Measurements from ENCODE around the gene ATXN7.
A peak's percentile ranks its signal among the peaks of the same experiment; 100 is the strongest.

ATXN7 gene, protein sequence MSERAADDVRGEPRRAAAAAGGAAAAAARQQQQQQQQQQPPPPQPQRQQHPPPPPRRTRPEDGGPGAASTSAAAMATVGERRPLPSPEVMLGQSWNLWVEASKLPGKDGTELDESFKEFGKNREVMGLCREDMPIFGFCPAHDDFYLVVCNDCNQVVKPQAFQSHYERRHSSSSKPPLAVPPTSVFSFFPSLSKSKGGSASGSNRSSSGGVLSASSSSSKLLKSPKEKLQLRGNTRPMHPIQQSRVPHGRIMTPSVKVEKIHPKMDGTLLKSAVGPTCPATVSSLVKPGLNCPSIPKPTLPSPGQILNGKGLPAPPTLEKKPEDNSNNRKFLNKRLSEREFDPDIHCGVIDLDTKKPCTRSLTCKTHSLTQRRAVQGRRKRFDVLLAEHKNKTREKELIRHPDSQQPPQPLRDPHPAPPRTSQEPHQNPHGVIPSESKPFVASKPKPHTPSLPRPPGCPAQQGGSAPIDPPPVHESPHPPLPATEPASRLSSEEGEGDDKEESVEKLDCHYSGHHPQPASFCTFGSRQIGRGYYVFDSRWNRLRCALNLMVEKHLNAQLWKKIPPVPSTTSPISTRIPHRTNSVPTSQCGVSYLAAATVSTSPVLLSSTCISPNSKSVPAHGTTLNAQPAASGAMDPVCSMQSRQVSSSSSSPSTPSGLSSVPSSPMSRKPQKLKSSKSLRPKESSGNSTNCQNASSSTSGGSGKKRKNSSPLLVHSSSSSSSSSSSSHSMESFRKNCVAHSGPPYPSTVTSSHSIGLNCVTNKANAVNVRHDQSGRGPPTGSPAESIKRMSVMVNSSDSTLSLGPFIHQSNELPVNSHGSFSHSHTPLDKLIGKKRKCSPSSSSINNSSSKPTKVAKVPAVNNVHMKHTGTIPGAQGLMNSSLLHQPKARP

DNA sequence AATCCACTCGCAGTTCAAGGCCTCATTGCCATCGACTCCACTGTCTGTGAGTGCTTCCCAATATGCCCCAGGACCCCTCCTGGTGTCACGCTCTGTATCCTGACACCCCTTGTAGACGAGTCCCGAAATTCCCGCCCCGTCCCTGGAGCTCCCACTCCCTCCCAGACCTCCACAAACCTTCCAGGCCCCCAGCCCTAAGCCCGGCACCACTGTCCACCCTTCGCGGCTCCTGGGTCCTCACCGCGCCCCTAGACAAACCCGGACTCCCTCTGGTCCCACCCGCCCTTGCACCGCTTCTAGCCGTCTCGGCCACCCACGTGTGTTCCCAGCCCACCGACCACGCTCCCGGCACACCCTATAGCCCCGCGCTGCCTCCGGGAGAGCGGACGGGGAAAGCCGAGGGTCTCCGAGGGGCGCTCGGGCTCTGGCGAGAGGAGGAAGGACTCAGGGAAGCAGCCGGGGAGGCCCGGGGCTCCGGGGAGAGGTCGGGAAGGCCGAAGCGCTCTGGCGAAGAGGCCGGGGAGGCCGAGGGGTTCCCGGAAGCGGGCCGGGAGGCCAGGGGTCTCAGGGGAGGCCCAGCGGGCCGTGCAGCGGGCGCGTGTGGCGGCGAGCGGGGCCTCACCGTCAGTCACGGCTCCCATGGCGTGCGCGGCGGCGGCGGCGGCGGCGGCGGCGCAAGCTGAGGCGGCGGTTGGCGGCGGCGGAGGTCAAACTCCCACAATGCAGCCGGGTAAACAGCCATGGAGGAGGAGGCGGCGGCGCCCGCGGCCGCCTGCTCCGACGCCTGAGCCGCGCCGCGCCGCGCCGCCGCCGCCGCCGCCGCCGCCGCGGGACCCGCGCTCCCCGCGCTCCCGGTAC lies at the start of gene ATXN7, which contains the start of gene THOC7:
TSS of gene ATXN7 (plus strand) at position 718 of the 858 bp plus-strand sequence. CDS start 48,732 bp downstream, outside the sequence.
TSS of gene THOC7 (minus strand) at position 656 of the 858 bp plus-strand sequence. CDS start at position 641, 15 bp downstream.
- DNase-seq, result peak; percentile 71

DNA sequence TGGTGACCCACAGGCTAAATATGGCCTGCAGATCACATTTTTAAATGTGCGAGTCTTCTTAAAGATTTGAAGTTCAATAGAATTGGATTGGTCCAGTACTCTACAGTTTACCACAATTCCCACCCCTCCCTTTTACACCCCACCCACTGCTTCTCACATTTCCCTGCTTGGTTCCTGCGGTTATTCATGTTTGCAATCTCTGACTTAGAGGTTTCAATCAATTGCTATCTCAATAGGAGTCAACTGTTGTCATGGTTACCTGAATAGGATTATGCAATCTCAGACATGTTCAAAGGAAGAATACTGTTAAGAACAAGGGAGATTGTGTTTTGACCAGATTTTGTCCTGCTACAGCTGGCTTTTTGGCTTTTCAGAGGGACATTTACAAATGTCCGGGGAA lies 49.4 kb upstream of the ATXN7 start:
- no peak for DNase-seq

DNA sequence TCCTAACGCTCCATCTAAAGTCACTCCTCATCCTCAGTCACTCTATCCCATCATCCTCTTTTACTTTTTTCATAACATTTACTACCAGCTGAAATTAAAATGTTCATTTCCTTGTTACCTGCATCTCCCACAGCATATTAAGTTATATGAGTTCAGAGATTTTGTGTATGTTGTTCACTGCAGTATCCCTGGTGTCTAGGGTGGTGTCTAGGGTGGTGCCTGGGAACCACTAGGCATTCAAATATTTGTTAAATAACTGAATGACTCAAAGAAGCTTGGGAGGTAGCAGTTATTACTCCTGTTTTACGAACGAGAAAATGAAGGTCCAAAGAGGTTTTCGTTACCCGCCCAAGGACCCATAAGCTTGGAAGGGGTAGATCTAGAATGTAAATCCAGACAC lies 46.4 kb upstream of the ATXN7 start:
- no peak for DNase-seq

DNA sequence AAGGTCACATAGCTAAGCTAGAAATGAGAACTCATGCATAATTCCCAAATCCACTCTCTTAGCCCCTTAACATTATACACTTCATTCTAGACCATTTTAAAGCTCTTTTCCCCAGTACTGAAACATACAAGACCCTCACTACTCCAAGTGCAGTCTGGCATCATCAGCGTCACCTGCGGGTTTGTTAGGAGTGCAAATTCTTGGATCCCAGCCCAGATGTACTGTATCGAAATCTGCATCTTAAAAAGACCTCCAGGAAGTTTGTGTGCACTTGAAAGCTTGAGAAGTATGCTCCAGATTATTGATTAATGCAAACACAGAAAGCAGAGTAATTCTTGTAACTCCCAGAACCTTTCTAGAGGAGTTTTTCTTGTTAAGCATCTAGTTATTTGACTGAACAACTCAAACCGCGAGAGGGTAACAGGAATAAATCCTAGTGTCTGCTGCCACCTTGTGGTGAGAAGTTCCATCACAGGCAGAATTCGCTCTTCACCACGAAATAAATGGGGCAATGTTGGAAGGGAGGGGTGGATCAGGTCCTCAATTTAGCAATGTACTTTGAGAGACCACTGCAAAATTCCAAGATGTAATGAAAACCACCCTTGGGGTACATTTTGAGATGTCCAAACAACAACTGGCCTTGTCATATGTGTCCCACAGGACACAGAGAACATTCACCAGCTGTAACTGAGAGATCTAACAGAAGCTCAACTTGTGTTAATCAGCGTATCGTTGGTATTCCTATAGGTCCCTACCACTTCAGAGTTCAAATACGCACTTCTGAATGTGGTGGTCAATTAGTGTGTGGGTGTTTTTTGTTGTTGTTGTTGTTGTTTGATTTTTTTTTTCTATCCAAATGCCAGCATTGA lies 45.2 kb upstream of the ATXN7 start:
- peak; percentile 72 for DNase-seq

DNA sequence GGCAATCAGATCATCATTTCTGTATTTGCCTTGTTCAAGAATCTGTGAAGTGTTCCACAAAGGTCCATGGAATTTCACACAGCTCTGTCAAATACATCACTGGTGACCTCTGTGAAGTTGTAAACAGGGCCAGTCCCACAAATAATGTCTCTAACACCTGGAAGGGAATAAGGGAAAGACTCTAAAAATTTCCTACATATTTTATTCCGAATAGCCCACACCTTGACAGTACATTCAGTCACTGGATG lies 44.6 kb upstream of the ATXN7 start, which contains the start of gene C3orf49:
TSS of gene C3orf49 (plus strand) at position 149 of the 248 bp plus-strand sequence. CDS start 173 bp downstream, outside the sequence.
- no peak for DNase-seq

DNA sequence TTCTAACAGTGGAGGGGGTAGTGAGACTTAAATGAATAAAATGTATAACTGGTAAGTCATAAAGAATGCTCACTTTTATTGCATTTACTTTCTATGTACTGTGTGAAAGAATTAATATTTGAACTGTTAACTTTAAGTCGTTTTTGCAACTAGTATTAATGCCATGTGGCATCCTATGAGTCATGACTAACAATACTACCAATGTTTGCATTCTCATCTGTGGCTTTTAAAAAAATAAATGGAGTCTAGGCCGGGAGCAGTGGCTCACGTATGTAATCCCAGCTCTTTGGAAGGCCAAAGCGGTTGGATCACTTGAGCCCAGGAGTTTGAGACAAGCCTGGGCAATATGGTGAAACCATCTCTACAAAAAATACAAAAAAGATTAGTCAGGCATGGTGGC lies 39.4 kb upstream of the ATXN7 start:
- no peak for DNase-seq

DNA sequence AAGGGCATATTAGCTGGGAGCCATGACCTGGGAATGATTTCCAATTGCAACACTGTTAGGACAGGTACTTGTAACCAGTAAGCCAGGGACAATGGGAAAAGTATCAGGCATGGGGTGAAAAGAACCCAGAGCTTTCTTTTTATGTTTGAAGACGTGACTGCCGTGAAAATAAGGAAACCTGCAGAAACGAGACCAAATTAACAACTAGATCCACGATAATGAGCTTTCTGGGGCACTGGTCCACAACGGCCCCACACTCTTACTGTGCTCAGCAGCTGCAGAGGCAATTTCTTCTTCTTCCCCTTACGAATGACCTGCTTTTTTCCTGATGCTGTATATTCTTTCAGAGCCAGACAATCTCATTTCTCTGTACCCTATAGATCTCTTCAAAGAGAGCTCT lies 33.1 kb upstream of the ATXN7 start:
- no peak for DNase-seq

DNA sequence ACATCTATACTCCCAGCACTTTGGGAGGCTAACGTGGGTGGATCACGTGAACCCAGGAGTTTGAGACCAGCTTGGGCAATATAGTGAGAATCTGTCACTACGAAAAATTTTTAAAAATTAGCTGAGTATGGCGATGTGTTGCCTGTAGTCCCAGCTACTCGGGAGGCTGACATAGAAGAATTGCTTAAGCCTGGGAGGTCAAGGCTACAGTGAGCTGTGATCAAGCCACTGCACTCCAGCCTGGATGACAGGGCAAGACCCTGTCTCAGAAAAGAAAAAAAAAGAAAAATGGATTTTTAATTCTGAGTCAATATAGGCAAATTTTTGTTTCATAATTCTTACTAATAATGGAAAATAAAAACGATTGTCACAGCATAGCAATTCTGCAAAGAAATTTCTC lies 31.3 kb upstream of the ATXN7 start:
- no peak for DNase-seq

DNA sequence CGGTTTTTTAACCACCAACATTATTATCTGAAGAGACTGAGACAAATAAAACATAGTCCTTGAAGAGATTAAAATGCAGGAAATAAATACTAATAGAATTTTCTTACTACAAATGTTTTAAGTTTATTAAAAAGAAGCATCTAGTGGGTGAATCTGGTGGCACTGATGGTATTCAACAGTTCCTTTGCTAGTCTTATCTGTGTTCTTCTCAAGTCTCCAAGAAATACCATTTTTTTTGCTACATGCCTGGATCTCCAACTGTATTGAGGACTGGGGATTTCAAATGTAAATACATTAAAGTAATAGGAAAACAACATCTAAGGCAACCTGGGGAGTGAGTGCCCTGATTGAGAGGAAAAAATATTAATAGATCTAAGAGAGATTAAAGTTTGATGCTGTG lies 22.0 kb upstream of the ATXN7 start:
- DNase-seq, result no peak

DNA sequence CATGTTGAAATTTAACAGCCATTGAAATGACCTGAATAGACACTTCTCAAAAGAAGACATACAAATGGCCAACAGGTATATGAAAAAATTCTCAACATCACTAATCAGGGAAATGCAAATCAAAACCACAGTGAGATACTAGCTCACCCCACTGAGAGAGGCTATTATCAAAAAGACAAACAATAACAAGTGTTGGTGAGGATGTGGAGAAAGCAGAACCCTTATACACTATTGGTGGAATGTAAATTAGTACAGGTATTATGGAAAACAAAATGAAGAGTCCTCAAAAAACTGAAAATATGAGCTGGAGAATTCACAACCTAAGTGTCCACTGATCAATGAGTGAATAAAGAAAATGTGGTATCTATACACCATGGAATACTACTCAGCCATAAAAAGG lies 21.5 kb upstream of the ATXN7 start:
- no peak for DNase-seq

DNA sequence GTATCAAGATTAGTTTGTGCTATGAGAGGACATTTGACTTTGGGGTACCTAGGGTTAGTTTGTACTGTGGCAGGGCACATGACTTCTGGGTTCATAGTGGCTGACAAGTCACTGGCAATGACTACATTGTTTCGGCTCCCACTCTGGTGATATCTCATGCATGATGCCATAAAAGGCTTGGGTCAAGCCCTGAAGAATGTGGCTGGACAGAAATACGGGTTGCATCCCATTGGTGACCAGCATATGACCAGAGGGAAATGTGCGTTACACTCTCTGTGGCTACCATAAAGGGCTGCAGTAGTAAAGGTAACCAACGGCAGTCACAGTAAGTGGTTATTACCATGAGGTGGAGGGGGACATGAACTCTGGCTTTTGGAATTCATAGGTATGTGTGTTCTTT lies 18.5 kb upstream of the ATXN7 start:
- no peak for DNase-seq

DNA sequence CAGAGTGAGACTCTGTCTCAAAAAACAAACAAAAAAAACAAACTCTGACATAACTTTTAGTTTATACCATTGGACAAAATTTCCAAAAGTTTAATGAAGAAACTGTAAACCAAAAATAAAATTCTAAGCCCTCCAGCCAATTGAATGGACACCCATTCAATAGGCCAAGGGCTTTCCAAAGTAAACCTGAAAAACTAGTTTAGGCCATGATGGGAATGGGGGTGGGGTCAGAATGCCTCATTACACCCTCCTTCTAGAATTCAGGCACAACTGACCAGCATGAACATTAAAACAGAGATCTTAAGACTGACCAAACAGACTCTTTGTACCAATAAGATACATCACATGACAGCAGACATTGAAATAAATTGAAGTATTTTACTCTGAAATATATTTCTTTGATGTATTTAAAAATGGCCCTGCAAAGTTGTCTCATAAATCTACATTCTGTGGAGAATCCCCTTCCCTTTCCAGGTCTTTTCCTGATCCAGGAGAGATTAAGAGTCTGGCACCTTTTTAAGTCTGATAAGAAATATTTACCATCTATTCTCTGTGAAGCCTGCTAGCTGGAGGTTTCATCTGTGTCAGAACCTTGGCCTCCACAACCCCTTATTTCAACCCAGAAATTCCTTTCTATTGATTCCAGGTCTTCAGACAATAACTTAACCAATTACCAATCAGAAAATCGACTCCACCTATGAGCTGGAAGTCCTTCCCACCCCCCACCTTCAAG lies 15.8 kb upstream of the ATXN7 start:
- DNase-seq, result no peak

DNA sequence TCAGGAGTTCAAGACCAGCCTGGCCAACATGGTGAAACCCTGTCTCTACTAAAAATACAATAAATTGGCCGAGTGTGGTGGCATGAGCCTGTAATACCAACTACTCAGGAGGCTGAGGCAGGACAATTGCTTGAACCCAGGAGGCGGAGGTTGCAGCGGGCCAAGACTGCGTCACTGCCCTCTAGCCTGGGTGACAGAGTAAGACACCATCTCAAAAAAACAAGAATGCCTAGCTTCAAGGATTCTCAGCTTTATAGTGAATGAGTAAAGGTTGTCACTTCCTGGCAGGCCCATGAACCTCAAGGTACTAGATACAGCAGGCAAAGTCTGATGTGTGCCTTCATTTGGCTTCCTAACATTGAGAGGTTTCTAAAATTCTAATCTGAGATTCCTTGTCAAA lies 14.5 kb upstream of the ATXN7 start:
- no peak for DNase-seq

DNA sequence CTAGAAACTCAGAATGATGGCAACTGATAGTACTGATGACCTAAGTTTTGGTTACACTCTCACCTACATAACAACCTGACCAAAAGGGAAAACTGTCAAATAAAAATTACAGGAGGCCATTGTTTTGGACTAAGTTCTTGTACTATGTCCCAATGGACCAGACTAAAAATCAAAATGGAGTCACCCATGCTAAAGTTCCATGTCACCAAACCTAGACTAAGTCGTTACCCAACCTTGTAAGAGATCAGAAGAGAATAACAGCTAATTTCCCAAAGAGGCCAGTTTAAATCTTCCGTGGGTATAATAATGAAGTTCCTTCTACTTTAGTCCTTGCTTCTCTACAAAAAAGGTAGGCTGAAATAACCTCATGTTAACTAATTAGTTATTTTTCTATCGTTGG lies 12.4 kb upstream of the ATXN7 start:
- DNase-seq, result no peak

DNA sequence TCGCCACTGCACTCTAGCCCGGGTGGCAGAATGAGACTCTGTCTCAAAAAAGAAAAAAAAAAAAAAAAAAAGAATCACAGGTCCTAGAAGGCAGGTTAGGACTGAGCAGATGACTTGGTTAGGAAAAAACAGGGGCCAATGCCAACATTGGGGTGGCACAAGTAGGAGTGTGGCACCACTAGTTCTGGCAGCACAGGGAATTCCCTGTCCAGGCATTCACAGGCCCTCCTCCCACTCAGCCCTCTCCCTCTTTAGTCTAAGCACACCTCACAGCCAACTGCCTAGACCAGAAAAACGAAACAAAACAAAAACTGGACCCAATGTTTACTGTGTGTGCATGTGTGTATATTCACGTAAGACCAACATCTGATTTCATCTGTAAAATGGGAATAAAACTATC lies 10.6 kb upstream of the ATXN7 start:
- DNase-seq, result no peak

DNA sequence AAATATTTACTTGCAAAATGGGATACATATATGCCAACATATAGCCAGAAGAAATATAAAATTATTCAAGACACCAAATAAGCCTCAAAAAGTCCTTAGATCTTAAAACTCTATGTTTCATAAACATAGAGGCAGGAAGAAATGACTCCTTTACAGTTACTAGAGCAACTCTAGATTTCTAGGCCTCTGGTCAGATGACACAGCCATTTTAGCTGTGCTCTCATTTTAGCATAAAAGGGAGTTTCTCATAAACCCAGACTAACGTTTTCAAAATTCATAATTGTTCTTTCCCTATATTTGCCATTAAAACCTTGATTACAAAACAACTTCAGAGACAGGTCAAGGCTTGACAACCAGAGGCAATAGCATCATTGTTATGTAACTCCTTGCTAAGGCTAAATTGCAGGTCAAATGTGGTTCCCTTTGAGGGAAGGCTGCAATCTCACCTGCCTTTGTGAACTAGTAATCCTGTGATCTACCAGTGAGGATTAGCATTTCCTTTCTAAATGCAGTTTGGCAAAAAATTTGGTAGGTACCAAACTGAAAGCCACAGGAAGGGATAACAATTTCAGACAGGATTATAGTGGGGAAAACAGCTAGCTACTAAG lies 8.2 kb upstream of the ATXN7 start:
- no peak for DNase-seq

DNA sequence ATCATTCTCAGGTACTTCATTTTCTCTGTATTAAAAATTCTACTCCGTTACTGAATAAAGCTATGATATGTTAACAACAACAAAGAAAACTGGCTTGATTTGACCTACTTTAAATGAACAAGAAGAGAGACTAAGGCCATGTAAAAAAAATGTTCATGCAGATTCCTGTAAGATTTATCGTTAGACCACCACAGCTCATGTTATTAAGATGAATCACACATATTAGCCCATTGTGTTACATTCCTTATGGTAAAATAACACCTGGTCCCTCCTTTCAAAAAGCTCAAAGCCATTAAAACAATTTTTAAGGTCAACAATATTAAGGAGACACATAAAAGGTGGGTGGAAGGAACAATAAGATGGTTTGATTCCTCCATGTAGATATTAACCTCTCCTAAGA lies 6.4 kb upstream of the ATXN7 start:
- no peak for DNase-seq

DNA sequence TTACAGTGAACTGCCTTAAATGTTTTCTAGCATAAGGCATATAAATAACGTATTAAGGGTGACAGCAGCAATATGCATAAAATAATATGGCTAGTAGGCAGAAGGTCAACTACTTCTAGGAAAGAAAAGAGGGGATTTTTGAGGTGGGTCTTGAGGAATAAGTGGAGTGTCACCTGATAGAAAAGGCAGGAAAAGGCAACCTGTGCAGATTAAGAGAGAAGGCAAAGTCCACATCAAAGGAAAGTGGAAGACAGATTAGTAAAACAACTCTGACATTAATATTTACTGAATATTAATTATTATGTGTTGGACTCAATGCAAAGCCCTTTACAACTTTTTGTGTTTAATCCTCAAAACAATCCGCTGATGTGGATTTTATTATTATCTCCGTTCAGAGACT lies 2.9 kb upstream of the ATXN7 start:
- DNase-seq, result no peak

DNA sequence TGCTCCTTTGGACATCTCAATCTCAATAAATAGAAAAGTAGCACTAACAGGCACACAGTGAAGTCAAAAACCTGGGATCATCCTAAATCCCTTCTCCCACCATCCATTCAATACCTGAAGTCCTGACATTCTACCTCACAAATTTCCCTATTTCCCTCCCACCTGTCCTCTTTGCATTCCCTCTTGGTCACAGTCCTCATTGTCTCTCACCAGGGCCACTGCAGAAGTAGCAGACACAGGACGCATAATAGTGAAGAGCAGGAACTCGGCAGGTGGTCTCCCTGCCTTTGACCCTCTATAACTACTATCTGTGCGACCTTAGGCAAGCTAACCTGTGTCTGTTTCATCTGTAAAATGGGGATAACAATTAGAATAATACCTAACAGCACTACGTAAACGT lies 2.4 kb upstream of the ATXN7 start:
- no peak for DNase-seq

DNA sequence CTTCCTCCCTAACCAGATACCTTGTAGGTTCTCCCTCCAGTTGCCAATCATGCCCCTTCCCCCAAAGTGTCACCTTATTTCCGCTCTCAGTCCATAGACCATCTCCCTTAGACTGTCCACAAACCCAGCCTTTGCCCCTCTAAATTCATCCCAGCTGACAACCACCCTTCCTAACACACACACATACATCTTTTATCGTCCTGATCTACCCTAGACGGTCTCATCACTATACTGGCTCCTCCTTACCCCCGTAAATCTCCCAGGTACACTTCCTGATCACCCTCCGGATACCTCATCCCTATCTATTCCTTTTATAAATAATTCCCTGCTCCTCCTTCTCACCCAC lies 890 bp upstream of the ATXN7 start:
- no peak for DNase-seq
